ENCODE results near the gene KIF2A. TPM values are rescaled to one million over a fixed set of nuclear protein-coding genes. Genes with fewer than 3 reads are reported as not detected.

KIF2A gene
- total and polyA plus RNA-seq, 2 of the 8 experiments (the other 6 are each of a cell fraction or from before 2014, with no cell fraction given), result 18.4 to 97.1 TPM

DNA sequence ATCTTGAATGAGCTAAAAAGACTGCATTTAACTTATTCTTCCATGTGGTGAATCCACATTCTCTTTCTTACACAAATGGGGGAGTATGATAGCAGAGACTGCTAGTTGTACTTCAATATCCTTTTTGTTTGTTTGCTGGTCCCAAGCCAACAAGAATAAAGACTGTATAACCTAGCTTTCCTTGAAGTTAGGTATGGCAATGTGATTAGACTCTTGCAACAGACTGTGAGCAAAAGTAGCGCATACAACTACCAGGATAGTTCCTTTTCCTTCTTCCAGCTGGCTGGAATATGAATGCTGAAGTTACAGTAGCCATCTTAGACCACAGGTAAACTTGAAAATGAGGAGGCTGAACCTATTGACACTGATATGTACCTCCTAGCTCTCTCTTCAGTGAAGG lies 17.9 kb upstream of the KIF2A start:
- Histone ChIP-seq H3K23me2 (ENCODE audit: low read depth, low read length) (no peaks in the 10 kb centered on the region), H3K4me3 (ENCODE audit: extremely low read depth in 1 of 4, insufficient read depth in 2 of 4, low read depth in 3 of 4, low read length in 4 of 4) (no peak overlapping the region), H2BK15ac (ENCODE audit: low read length) (no peak overlapping the region), H2BK120ac (replicated peaks; ENCODE audit: low read depth, low read length) (no peak overlapping the region), H3K79me1 (ENCODE audit: low read depth, low read length) (no peaks in the 10 kb centered on the region), H3K79me2 (ENCODE audit: control insufficient read depth in 1 of 2, insufficient read depth in 2 of 2, low read length in 2 of 2) (no peaks in the 10 kb centered on the region), H3K9me3 (ENCODE audit: insufficient read depth in 2 of 2, low read depth in 1 of 2, low read length in 1 of 2) (peaks cover 5 to 8% of the 10 kb centered on the region in 2 experiments), H2BK20ac (ENCODE audit: low read length) (no peak overlapping the region), H3K27ac (ENCODE audit: low read depth, low read length) (no peak overlapping the region), H3K23ac (ENCODE audit: insufficient read length) (no peak overlapping the region), H3K14ac (ENCODE audit: insufficient read length) (no peak overlapping the region), H3K4ac (replicated peaks; ENCODE audit: insufficient read length, low read depth, low read length) (no peak overlapping the region), H3K18ac (ENCODE audit: extremely low read depth, low read length) (no peak overlapping the region), H3K4me1 (replicated peaks in 1 of 4; ENCODE audit: control insufficient read depth in 3 of 4, insufficient read depth in 4 of 4, low read length in 3 of 4) (no peaks in the 10 kb centered on the region), H4K8ac (ENCODE audit: extremely low read depth, insufficient read depth, low read length) (no peak overlapping the region), H2BK12ac (ENCODE audit: low read depth, low read length) (no peak overlapping the region), H2BK5ac (ENCODE audit: low read depth, low read length) (no peak overlapping the region), H4K91ac (replicated peaks; ENCODE audit: insufficient read length, low read length) (no peak overlapping the region), H2AFZ (ENCODE audit: low read length) (no peak overlapping the region), H2AK5ac (ENCODE audit: low read depth, low read length) (no peak overlapping the region), H4K20me1 (replicated peaks in 1 of 2; ENCODE audit: control insufficient read depth in 1 of 2, insufficient read depth in 2 of 2, low read length in 2 of 2) (no peaks in the 10 kb centered on the region), H3K36me3 (ENCODE audit: control insufficient read depth in 2 of 4, insufficient read depth in 4 of 4, low read length in 3 of 4) (no peaks in the 10 kb centered on the region), H3K4me2 (ENCODE audit: insufficient read depth in 1 of 2, low read depth in 2 of 2, low read length in 2 of 2) (no peak overlapping the region), H3K56ac (replicated peaks; ENCODE audit: insufficient read length, low read depth, low read length) (no peak overlapping the region), H4K5ac (ENCODE audit: insufficient read length, low read depth, low read length) (no peak overlapping the region), H3K27me3 (replicated peaks in 1 of 4; ENCODE audit: control insufficient read depth in 3 of 4, extremely low read depth in 1 of 4, insufficient read depth in 3 of 4, low read length in 3 of 4) (no peaks in the 10 kb centered on the region), H3K9ac (replicated peaks in 1 of 4; ENCODE audit: extremely low read depth in 1 of 4, low read depth in 3 of 4, low read length in 3 of 4) (no peak overlapping the region)
- DNase-seq (ENCODE audit: low read depth in 1 of 2, low spot score in 2 of 2) (no peak), FAIRE-seq (no peak)
- 87% methylated on average over 1 of the region's 1 CpG; no CpG with 5 or more reads in 1 of the 2 experiments for WGBS, 2 experiments (ENCODE audit: extremely low coverage in 1 of 2, insufficient coverage in 1 of 2, insufficient read length in 1 of 2, insufficient replicate concordance in 2 of 2, low coverage in 1 of 2, low lambda C conversion rate in 2 of 2, missing lambda C conversion rate in 1 of 2)
- POLR2A ChIA-PET (ENCODE audit: partially characterized antibody), result no interaction called here
- CTCF ChIA-PET (ENCODE audit: partially characterized antibody), result interaction anchor here (1.0 to 1.4 kb wide), 3 partner anchors 9 to 67 kb away, joined by 3 to 4 read pairs (median 3); no protein-coding TSS in a partner anchor
- TF ChIP-seq TCF12 (IDR thresholded peaks at IDR 0.05; ENCODE audit: low read depth, low read length) (no peak), BRCA1 (IDR thresholded peaks at IDR 0.05; ENCODE audit: low read depth, low read length) (no peak), CHD1 (IDR thresholded peaks at IDR 0.05; ENCODE audit: low read depth, low read length) (no peak), BACH1 (IDR thresholded peaks at IDR 0.05; ENCODE audit: low read length) (no peak), POU5F1 (IDR thresholded peaks at IDR 0.05; ENCODE audit: low read depth, low read length) (no peak), POLR2A (IDR thresholded peaks at IDR 0.05; ENCODE audit: control extremely low read depth in 1 of 2, low read depth in 2 of 2, low read length in 2 of 2) (no peak), SUZ12 (IDR thresholded peaks at IDR 0.05; ENCODE audit: low read length) (no peak), SP4 (IDR thresholded peaks at IDR 0.05; ENCODE audit: low read length) (no peak), TAF7 (optimal IDR thresholded peaks at IDR 0.05; ENCODE audit: borderline replicate concordance, low read depth, low read length) (no peak), SRF (IDR thresholded peaks at IDR 0.05; ENCODE audit: low read depth, low read length) (no peak), SIRT6 (IDR thresholded peaks at IDR 0.05; ENCODE audit: low read length) (no peak), BCL11A (IDR thresholded peaks at IDR 0.05; ENCODE audit: low read depth in 2 of 2, low read length in 2 of 2) (no peak)
- TF ChIP-seq, protein P1, sequence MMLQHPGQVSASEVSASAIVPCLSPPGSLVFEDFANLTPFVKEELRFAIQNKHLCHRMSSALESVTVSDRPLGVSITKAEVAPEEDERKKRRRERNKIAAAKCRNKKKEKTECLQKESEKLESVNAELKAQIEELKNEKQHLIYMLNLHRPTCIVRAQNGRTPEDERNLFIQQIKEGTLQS (IDR thresholded peaks at IDR 0.05; ENCODE audit: insufficient read depth, low read depth, low read length), result no peak
- TF ChIP-seq, protein P2, sequence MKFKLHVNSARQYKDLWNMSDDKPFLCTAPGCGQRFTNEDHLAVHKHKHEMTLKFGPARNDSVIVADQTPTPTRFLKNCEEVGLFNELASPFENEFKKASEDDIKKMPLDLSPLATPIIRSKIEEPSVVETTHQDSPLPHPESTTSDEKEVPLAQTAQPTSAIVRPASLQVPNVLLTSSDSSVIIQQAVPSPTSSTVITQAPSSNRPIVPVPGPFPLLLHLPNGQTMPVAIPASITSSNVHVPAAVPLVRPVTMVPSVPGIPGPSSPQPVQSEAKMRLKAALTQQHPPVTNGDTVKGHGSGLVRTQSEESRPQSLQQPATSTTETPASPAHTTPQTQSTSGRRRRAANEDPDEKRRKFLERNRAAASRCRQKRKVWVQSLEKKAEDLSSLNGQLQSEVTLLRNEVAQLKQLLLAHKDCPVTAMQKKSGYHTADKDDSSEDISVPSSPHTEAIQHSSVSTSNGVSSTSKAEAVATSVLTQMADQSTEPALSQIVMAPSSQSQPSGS (IDR thresholded peaks at IDR 0.05; ENCODE audit: low read length), result no peak

Data from H1 (cell line).